Endothelial cell of umbilical vein (primary cell): ENCODE data around the gene RAMACL. TPM values are rescaled to one million over a fixed set of nuclear protein-coding genes. Genes with fewer than 3 reads are reported as not detected.

Experiments used
- BruUV-seq: library from RNA; stranded (reverse); fragments of 400-500 nt; replicated peaks from 2 replicates; lab custom pipeline; 2021; lab: Mats Ljungman, UMichigan
- CTCF ChIA-PET: fragments of 300-600, 350-600 bp; sonication (Branson Sonifier 250); formaldehyde crosslinking; loops from one replicate; lab custom pipeline; 2021; ENCODE audit warnings: antibody characterized with exemption, inconsistent platforms; lab: Charles Lee
- POLR2A ChIA-PET: fragments of 300-600, 350-600 bp; sonication (Branson Sonifier 250); formaldehyde crosslinking; loops from one replicate; lab custom pipeline; 2021; ENCODE audit warnings: antibody characterized with exemption, inconsistent platforms; lab: Charles Lee
- DNase-seq: peaks from one replicate; pipeline ENCODE4 v3.0.0-alpha.2; 2011; ENCODE audit warnings: low read depth, low spot score
- FAIRE-seq: peaks from 2 replicates; lab custom pipeline; 2011; peaks lifted over from hg19 to GRCh38; lab: Jason Lieb, UNC
- H2AFZ ChIP-seq: 2 replicates; pipeline ENCODE4 v1.6.0; 2012; ENCODE audit warnings: low read depth, low read length, control low read depth, inconsistent platforms
- H3K27ac ChIP-seq: 2 replicates; pipeline ENCODE4 v1.5.1; 2011; ENCODE audit warnings: low read depth, mild to moderate bottlenecking, control low read depth, low read length, moderate library complexity; ENCODE audit not compliant: insufficient read depth
- H3K27me3 ChIP-seq, 2 experiments: 2 replicates each; pipeline versions ENCODE4 v1.6.0 to v1.6.1; 2011; ENCODE audit warnings: low read length in 2 of 2, mixed read lengths in 1 of 2; ENCODE audit not compliant: control insufficient read depth in 2 of 2, insufficient read depth in 2 of 2
- H3K36me3 ChIP-seq, 2 experiments: 2 replicates in 1 of 2; 3 replicates in 1 of 2; pipeline ENCODE4 v1.5.1; 2011; ENCODE audit warnings: low read length in 2 of 2, mild to moderate bottlenecking in 1 of 2, moderate library complexity in 1 of 2; ENCODE audit not compliant: control insufficient read depth in 2 of 2, insufficient read depth in 2 of 2; ENCODE audit errors: extremely low read depth in 1 of 2
- H3K4me1 ChIP-seq: 3 replicates; pipeline ENCODE4 v1.5.1; 2011; ENCODE audit warnings: mild to moderate bottlenecking, low read length; ENCODE audit not compliant: control insufficient read depth, insufficient read depth; ENCODE audit errors: extremely low read depth
- H3K4me2 ChIP-seq: 2 replicates; pipeline ENCODE4 v1.6.1; 2011; ENCODE audit warnings: low read length, control low read depth, mixed read lengths; ENCODE audit not compliant: insufficient read depth
- H3K4me3 ChIP-seq, 3 experiments: fragments of 200-600 bp in 1 of 3; sonication (generic), shearing (Covaris generic) in 1 of 3; replicated peaks in 1 of 3; 2 replicates each; pipeline ENCODE4 v1.5.1; 2011 to 2016; ENCODE audit warnings: control low read depth in 3 of 3, low read length in 3 of 3, mild to moderate bottlenecking in 2 of 3, inconsistent platforms in 1 of 3, low read depth in 1 of 3, moderate library complexity in 1 of 3; ENCODE audit not compliant: insufficient read depth in 1 of 3
- H3K79me2 ChIP-seq: 2 replicates; pipeline ENCODE4 v1.6.0; 2012; ENCODE audit warnings: low read length, inconsistent platforms; ENCODE audit not compliant: control insufficient read depth, insufficient read depth
- H3K9ac ChIP-seq: replicated peaks from 2 replicates; pipeline ENCODE3; 2011; ENCODE audit warnings: low read length, control low read depth; ENCODE audit not compliant: insufficient read depth; ENCODE audit errors: extremely low read depth
- H3K9me1 ChIP-seq: replicated peaks from 3 replicates; pipeline ENCODE4 v1.6.0; 2011; ENCODE audit warnings: mild to moderate bottlenecking, low read length; ENCODE audit not compliant: control insufficient read depth, insufficient read depth; ENCODE audit errors: extremely low read depth
- H3K9me3 ChIP-seq: replicated peaks from 2 replicates; pipeline ENCODE4 v1.5.1; 2012; ENCODE audit warnings: low read length, inconsistent platforms; ENCODE audit not compliant: control insufficient read depth, insufficient read depth
- H4K20me1 ChIP-seq: replicated peaks from 2 replicates; pipeline ENCODE3; 2011; ENCODE audit warnings: mild to moderate bottlenecking, low read length; ENCODE audit not compliant: control insufficient read depth, insufficient read depth; ENCODE audit errors: extremely low read depth
- EZH2 ChIP-seq: IDR thresholded peaks from 2 replicates; pipeline ENCODE4 v1.6.1; 2012; ENCODE audit warnings: borderline replicate concordance, low read depth, mild to moderate bottlenecking, moderate library complexity, low read length, inconsistent platforms; ENCODE audit not compliant: severe bottlenecking
- FOS ChIP-seq: IDR thresholded peaks from 2 replicates; pipeline ENCODE4 v1.6.1; 2011; ENCODE audit warnings: mild to moderate bottlenecking, low read length, moderate library complexity, borderline replicate concordance; ENCODE audit not compliant: insufficient read depth
- GATA2 ChIP-seq: IDR thresholded peaks from 2 replicates; pipeline ENCODE4 v1.7.0; 2011; ENCODE audit warnings: low read depth, mild to moderate bottlenecking, moderate library complexity, mixed read lengths, low read length; ENCODE audit not compliant: insufficient read length, insufficient read depth
- JUN ChIP-seq: IDR thresholded peaks from 2 replicates; pipeline ENCODE4 v1.6.1; 2011; ENCODE audit warnings: borderline replicate concordance, low read depth; ENCODE audit not compliant: insufficient read length, insufficient read depth
- MYC ChIP-seq: IDR thresholded peaks from one replicate; pipeline ENCODE4 v1.6.1; 2011; ENCODE audit warnings: mild to moderate bottlenecking, low read depth, low read length
- POLR2A ChIP-seq: IDR thresholded peaks from 2 replicates; pipeline ENCODE4 v1.6.1; 2012; ENCODE audit warnings: low read depth, mild to moderate bottlenecking, control low read depth, low read length
- POLR2AphosphoS5 ChIP-seq: IDR thresholded peaks from 2 replicates; pipeline ENCODE4 v1.6.1; 2012; ENCODE audit warnings: low read depth, mild to moderate bottlenecking, control low read depth, low read length, moderate library complexity; ENCODE audit not compliant: insufficient read depth
- dilution Hi-C: fragments of 300-500 bp; cut with MboI; formaldehyde crosslinking; loops from one replicate; pipeline ENCODE4 v1.15.0; 2019; ENCODE audit warnings: low sequenced_read_pairs; ENCODE audit not compliant: extremely low pct_ligation_motif_present
- intact Hi-C: fragments of 100-400 bp; cut with micrococcal nuclease; formaldehyde crosslinking; loops from one replicate; pipeline ENCODE4 v1.10.0; 2022
- polyA plus RNA-seq, 4 experiments: library from polyadenylated mRNA; depleted of rRNA in 3 of 4; stranded (reverse) in 3 of 4; unstranded in 1 of 4; fragments of >200 nt; gene quantifications; 2 replicates each; pipeline versions ENCODE4 v1.2.1 to v1.2.3, GENCODE V29; 2011 to 2012; ENCODE audit warnings: missing spikeins in 1 of 4
- total RNA-seq: library from RNA; stranded (reverse); gene quantifications from 2 replicates; pipeline ENCODE4 v1.2.3, GENCODE V29; 2021
- TF ChIP-seq, protein P1 (sequence below), 2 donors: IDR thresholded peaks; 1 replicate in 1 of 2; 2 replicates in 1 of 2; pipeline ENCODE4 v1.5.1; 2011; ENCODE audit warnings: low read length in 2 of 2, mild to moderate bottlenecking in 2 of 2, moderate library complexity in 2 of 2, control low read depth in 1 of 2, inconsistent platforms in 1 of 2, low read depth in 1 of 2; ENCODE audit not compliant: insufficient read depth in 1 of 2; ENCODE audit errors: extremely low read depth in 1 of 2
- TF ChIP-seq, protein P2 (sequence below): IDR thresholded peaks from 2 replicates; pipeline ENCODE4 v1.6.1; 2011; ENCODE audit not compliant: insufficient read depth, insufficient read length

The RAMACL gene
- total and polyA plus RNA-seq, 2 donors (not counting 3 experiments of a cell fraction or from before 2014, with no cell fraction given): 0.17 to 5.3 TPM

DNA sequence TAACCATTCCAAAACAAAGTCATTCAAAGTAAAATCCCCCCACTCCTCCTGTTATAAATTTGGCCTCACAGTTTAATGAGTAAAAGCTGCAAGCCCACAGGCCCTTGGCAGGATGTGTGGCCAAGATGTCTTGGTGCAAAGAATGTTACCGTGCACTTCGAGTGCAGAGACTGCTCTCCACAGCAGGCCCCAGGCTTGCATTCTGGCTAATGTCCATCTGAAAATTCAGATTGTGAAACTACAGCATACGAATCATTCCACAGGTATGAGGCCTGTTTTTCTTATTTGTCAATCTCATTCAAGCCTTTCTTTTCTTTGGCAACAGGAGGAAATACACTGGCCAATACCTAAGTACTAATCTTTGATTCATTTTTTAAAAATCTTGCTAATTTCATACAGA lies 33.4 kb upstream of the RAMACL start:
- Histone ChIP-seq H3K9me1 (no peaks in the 10 kb centered on the region), H3K36me3 (peaks cover 0 to 9% of the 10 kb centered on the region in 2 experiments), H4K20me1 (no peaks in the 10 kb centered on the region), H3K9me3 (no peaks in the 10 kb centered on the region), H3K27ac (no peak overlapping the region), H3K4me2 (no peak overlapping the region), H3K9ac (no peak overlapping the region), H2AFZ (no peak overlapping the region), H3K4me1 (peaks cover 60% of the 10 kb centered on the region), H3K79me2 (peaks cover 47% of the 10 kb centered on the region), H3K27me3 (no peaks in the 10 kb centered on the region), H3K4me3 (no peak overlapping the region)
- no peak for FAIRE-seq
- intact Hi-C loops (no loop called here), dilution Hi-C loops (no loop called here)
- CTCF ChIA-PET: interaction anchor here (0.9 kb wide), 1 partner anchor 36 kb away, joined by 3 read pairs; no protein-coding TSS in a partner anchor
- BruUV-seq: no TSS peak
- DNase-seq: peak; percentile 54
- TF ChIP-seq MYC (no peak), POLR2AphosphoS5 (no peak), POLR2A (no peak), GATA2 (no peak), FOS (no peak), EZH2 (no peak), JUN (no peak)
- TF ChIP-seq, protein P1, sequence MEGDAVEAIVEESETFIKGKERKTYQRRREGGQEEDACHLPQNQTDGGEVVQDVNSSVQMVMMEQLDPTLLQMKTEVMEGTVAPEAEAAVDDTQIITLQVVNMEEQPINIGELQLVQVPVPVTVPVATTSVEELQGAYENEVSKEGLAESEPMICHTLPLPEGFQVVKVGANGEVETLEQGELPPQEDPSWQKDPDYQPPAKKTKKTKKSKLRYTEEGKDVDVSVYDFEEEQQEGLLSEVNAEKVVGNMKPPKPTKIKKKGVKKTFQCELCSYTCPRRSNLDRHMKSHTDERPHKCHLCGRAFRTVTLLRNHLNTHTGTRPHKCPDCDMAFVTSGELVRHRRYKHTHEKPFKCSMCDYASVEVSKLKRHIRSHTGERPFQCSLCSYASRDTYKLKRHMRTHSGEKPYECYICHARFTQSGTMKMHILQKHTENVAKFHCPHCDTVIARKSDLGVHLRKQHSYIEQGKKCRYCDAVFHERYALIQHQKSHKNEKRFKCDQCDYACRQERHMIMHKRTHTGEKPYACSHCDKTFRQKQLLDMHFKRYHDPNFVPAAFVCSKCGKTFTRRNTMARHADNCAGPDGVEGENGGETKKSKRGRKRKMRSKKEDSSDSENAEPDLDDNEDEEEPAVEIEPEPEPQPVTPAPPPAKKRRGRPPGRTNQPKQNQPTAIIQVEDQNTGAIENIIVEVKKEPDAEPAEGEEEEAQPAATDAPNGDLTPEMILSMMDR (IDR thresholded peaks at IDR 0.05; ENCODE audit: extremely low read depth in 1 of 2, insufficient read depth in 1 of 2, low read depth in 1 of 2, low read length in 2 of 2): no peak
- TF ChIP-seq, protein P2, sequence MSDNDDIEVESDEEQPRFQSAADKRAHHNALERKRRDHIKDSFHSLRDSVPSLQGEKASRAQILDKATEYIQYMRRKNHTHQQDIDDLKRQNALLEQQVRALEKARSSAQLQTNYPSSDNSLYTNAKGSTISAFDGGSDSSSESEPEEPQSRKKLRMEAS: no peak
- POLR2A ChIA-PET: no interaction called here
